HK-2 (cell line): ENCODE data around the gene ARHGEF1.

Source experiments
- DNase-seq: peaks from one replicate; pipeline ENCODE4 v3.0.0-alpha.2; 2018; ENCODE audit not compliant: unreplicated experiment

Gene ARHGEF1

GRCh38 chr19:41882568-41883462 lies at the start of gene ARHGEF1:
ARHGEF1 (plus strand) TSS chr19:41883184; CDS start chr19:41888083, 4,899 bp downstream.
- peak; percentile 50 for DNase-seq

- DNase-seq = no peak
These were observed 44.8 kb upstream of the ARHGEF1 start for GRCh38 chr19:41837981-41838708.

GRCh38 chr19:41839211-41839610 lies 43.8 kb upstream of the ARHGEF1 start:
- DNase-seq = no peak

- no peak for DNase-seq
These were observed 39.6 kb upstream of the ARHGEF1 start for GRCh38 chr19:41843371-41843770.

GRCh38 chr19:41844601-41845000 lies 38.4 kb upstream of the ARHGEF1 start, which contains the start of gene LYPD4:
LYPD4 (minus strand) TSS chr19:41844683; CDS start chr19:41839285, 5,398 bp downstream.
- no peak for DNase-seq

GRCh38 chr19:41845001-41845050 lies 38.2 kb upstream of the ARHGEF1 start, which contains the start of gene DMRTC2:
DMRTC2 (plus strand) TSS chr19:41845042; CDS start chr19:41847429, 2,387 bp downstream.
- DNase-seq = no peak

- no peak for DNase-seq
These were observed 37.9 kb upstream of the ARHGEF1 start for GRCh38 chr19:41845051-41845590.

- no peak for DNase-seq
These were observed 35.5 kb upstream of the ARHGEF1 start for GRCh38 chr19:41847351-41848105.

GRCh38 chr19:41848666-41849065 lies 34.3 kb upstream of the ARHGEF1 start:
- no peak for DNase-seq

GRCh38 chr19:41849067-41849466 lies 33.9 kb upstream of the ARHGEF1 start:
- no peak for DNase-seq

- no peak for DNase-seq
These were observed 32.6 kb upstream of the ARHGEF1 start for GRCh38 chr19:41850381-41850780.

GRCh38 chr19:41851456-41851855 lies 31.5 kb upstream of the ARHGEF1 start:
- DNase-seq = no peak

- no peak for DNase-seq
These were observed 29.6 kb upstream of the ARHGEF1 start for GRCh38 chr19:41853344-41853743.

- no peak for DNase-seq
These were observed 29.2 kb upstream of the ARHGEF1 start for GRCh38 chr19:41853768-41854167.

GRCh38 chr19:41859213-41859617 lies 23.8 kb upstream of the ARHGEF1 start:
- DNase-seq = no peak

- DNase-seq = peak; percentile 98
These were observed 23.2 kb upstream of the ARHGEF1 start, which contains the start of gene RPS19 for GRCh38 chr19:41859618-41860418. RPS19 (plus strand) TSS chr19:41860255; CDS start chr19:41860775, 520 bp downstream.

- DNase-seq = peak; percentile 35
These were observed 22.4 kb upstream of the ARHGEF1 start for GRCh38 chr19:41860419-41861115.

GRCh38 chr19:41861116-41861768 lies 21.7 kb upstream of the ARHGEF1 start:
- no peak for DNase-seq

GRCh38 chr19:41861846-41862245 lies 21.1 kb upstream of the ARHGEF1 start:
- no peak for DNase-seq

GRCh38 chr19:41862445-41862986 lies 20.5 kb upstream of the ARHGEF1 start:
- no peak for DNase-seq
